Activated B cell treated with CpG ODN at 0.5 μM for 24 hours (primary cell): ENCODE results near the gene DUSP8. TPM values are rescaled to one million over a fixed set of nuclear protein-coding genes. Genes with fewer than 3 reads are reported as not detected.

ENCODE experiments used
- ATAC-seq: fragments of 200-7000 bp; cut with Tn5 transposase; one replicate; pipeline ENCODE4 v1.10.0; 2021; ENCODE audit warnings: low read depth, mild to moderate bottlenecking, moderate library complexity
- CTCF ChIA-PET: fragments of 350-600 bp; sonication (Branson Sonifier 250); formaldehyde crosslinking; loops from one replicate; lab custom pipeline; 2021; ENCODE audit warnings: antibody characterized with exemption; lab: Charles Lee
- POLR2A ChIA-PET: fragments of 350-600 bp; sonication (Branson Sonifier 250); formaldehyde crosslinking; loops from one replicate; lab custom pipeline; 2021; ENCODE audit warnings: antibody characterized with exemption; lab: Charles Lee
- DNase-seq: peaks from one replicate; pipeline ENCODE4 v3.0.0; 2022
- H3K27ac Mint-ChIP-seq: one replicate; pipeline ENCODE4 v1.8.0; 2020; ENCODE audit warnings: mixed read lengths
- H3K27me3 Mint-ChIP-seq: one replicate; pipeline ENCODE4 v1.8.0; 2021; ENCODE audit warnings: mixed read lengths
- H3K36me3 Mint-ChIP-seq: one replicate; pipeline ENCODE4 v1.8.0; 2021; ENCODE audit warnings: low read depth, mixed read lengths
- H3K4me1 Mint-ChIP-seq: one replicate; pipeline ENCODE4 v1.8.0; 2021; ENCODE audit warnings: mixed read lengths
- H3K4me3 Mint-ChIP-seq: one replicate; pipeline ENCODE4 v1.8.0; 2020; ENCODE audit warnings: mild to moderate bottlenecking, mixed read lengths
- H3K9me3 Mint-ChIP-seq: one replicate; pipeline ENCODE4 v1.8.0; 2020; ENCODE audit warnings: mixed read lengths
- intact Hi-C: fragments of 100-400 bp; cut with micrococcal nuclease; formaldehyde crosslinking; loops from one replicate; pipeline ENCODE4 v1.15.1; 2024
- total RNA-seq: library from RNA; stranded (reverse); gene quantifications from 2 replicates; pipeline ENCODE4 v1.2.3, GENCODE V29; 2022
- TF ChIP-seq, protein P1 (sequence below): fragments of 200-600 bp; IDR thresholded peaks from one replicate; pipeline ENCODE4 v1.8.0; 2022; ENCODE audit warnings: antibody characterized with exemption, mild to moderate bottlenecking

DUSP8 gene
- total RNA-seq, 1 donor from 2014 or later, result 1.3 TPM

DNA sequence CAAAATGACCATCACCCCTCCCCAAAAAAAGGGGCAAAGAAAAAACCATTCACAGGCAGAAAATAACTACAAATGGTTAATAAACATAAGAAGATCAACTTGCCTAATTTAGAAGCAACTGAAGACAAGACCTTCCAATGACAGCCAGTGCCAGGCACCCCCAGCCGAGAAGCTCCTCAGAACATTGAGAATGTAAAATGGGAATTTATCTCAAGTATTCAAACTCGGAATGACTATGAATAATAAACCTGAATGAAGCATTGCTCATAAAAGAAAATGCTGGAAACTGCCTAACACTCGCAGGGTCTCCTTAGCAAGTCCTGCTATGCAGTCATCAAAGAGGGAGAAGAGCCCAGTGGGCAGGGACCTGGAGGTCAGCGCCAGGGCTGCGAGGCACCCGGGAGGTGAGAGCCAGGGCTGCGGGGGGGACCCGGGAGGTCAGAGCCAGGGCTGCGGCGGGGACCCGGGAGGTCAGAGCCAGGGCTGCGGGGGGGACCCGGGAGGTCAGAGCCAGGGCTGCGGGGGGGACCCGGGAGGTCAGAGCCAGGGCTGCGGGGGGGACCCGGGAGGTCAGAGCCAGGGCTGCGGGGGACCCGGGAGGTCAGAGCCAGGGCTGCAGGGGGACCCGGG is 62.3 kb downstream of the DUSP8 start:
- Mint-ChIP-seq H3K27me3 (no peaks in the 10 kb centered on the region), H3K4me3 (no peak overlapping the region), H3K9me3 (no peaks in the 10 kb centered on the region), H3K4me1 (peaks cover 43% of the 10 kb centered on the region), H3K27ac (no peak overlapping the region), H3K36me3 (peaks cover 10% of the 10 kb centered on the region)
- DNase-seq, result no peak
- no peak for ATAC-seq
- ChIA-PET POLR2A (no interaction called here), CTCF (no interaction called here)
- TF ChIP-seq, protein P1, sequence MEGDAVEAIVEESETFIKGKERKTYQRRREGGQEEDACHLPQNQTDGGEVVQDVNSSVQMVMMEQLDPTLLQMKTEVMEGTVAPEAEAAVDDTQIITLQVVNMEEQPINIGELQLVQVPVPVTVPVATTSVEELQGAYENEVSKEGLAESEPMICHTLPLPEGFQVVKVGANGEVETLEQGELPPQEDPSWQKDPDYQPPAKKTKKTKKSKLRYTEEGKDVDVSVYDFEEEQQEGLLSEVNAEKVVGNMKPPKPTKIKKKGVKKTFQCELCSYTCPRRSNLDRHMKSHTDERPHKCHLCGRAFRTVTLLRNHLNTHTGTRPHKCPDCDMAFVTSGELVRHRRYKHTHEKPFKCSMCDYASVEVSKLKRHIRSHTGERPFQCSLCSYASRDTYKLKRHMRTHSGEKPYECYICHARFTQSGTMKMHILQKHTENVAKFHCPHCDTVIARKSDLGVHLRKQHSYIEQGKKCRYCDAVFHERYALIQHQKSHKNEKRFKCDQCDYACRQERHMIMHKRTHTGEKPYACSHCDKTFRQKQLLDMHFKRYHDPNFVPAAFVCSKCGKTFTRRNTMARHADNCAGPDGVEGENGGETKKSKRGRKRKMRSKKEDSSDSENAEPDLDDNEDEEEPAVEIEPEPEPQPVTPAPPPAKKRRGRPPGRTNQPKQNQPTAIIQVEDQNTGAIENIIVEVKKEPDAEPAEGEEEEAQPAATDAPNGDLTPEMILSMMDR, result no peak
- intact Hi-C loops, result no loop called here

DNA sequence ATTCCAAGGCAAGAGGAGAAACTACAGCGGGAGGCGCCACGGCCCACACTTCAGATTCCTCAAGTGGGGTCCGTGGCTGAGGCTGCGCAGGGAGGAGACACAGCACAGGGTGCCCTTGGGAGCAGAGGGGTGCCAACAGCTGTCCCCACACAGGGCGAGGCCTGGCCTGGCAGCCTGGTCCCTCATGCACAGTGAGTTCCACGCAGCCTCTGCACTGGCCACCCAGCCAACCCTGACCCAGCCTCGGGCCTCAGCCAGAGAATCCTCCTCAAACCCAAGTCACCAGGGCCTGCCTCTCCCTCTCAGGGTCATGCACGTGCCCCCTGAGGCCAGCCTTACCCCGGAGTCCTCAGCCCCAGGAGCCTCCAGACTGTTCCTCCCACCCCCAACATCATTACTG is 63.1 kb downstream of the DUSP8 start:
- no peak for ATAC-seq

DNA sequence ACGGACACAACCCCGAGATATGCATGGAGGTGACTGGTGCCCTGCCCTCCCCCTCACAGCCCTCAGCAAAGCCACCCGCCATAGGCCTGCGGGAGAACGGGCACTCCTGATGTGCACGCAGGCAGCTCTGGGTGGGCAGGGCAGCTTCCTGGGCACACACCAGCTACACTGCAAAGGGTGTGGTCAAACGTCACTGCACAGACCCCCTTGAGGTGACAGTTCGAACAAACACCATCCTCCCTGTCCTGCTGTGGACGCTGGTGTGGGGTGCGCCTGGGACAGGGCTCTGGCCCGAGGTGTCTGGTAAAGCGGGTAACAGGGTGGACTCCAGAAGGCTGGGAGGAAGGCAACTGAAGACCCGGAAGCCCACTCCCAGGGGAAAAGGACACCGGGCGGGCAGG is 63.6 kb downstream of the DUSP8 start:
- intact Hi-C loops, result no loop called here
- Mint-ChIP-seq H3K27me3 (no peaks in the 10 kb centered on the region), H3K36me3 (peaks cover 9% of the 10 kb centered on the region), H3K4me3 (no peak overlapping the region), H3K4me1 (peaks cover 41% of the 10 kb centered on the region), H3K9me3 (no peaks in the 10 kb centered on the region), H3K27ac (no peak overlapping the region)
- DNase-seq (no peak), ATAC-seq (no peak)
- ChIA-PET CTCF (no interaction called here), POLR2A (no interaction called here)
- TF ChIP-seq, protein P1, result no peak

More for the DNA sequence above, 63.1 kb downstream of the DUSP8 start:
- no peak for DNase-seq
- ChIA-PET POLR2A (no interaction called here), CTCF (no interaction called here)
- H3K27me3 Mint-ChIP-seq, result no peaks in the 10 kb centered on the region
- H3K4me3 Mint-ChIP-seq, result no peak overlapping the region
- no peaks in the 10 kb centered on the region for H3K9me3 Mint-ChIP-seq
- intact Hi-C loops, result no loop called here
- H3K27ac Mint-ChIP-seq, result no peak overlapping the region
- TF ChIP-seq, protein P1, result no peak
- peaks cover 43% of the 10 kb centered on the region for H3K4me1 Mint-ChIP-seq
- H3K36me3 Mint-ChIP-seq, result peaks cover 8% of the 10 kb centered on the region

DNA sequence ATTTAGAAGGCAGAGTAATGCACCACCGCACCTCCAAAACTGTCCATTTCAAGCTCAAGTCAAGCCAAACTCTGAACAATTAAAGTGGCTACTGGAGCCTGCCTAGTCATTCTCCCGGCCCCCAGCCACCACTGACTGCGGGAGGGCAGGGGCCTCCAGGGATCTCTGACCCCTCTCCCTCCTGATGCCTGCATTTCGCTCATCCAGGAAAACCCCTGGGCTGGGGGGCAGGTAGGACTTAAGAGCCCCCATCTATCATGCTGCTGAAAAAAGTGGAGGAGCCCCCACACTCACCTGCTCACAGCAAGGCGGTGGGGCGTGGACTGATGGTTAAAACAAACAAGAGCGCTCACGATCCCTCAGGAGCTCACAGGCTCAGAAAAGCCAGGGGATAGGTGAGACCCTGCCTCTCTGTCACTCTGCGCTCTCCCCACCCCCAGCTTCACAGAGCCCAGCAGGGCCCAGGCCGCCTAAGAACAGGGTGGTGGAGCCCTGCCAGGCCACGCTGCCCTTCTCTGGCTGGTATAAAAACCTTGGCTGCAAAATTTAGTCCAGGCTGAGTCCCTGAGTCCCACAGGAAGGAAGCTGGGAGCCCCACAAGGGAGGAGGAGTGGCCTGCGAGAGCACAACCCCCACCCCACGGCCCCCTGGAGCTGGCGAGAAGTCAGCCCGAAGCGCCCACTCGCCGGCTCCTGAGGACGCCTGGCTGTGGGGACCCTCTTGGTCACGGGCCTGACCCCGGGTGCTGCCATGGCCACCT is 64.5 kb downstream of the DUSP8 start:
- CTCF ChIA-PET, result no interaction called here

DNA sequence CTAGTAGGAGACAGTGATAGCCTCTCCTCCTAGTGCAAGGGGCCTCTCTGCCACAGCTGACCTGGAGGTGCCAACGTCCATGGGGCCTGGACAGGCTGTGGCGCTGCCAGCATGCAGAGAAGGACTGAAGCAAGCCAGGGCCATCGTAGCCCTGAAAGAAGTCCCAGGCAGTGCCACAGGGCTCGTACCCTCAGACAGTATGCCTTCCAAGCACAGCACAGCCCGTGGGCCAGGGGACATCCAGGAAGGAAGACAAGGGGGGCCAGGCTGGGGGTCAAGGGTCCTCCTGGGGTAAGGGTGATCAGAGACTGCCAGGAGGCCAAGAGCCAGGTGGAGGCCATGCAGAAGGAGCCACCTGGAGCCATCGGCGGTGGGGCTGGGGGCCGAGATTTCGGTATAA is 65.1 kb downstream of the DUSP8 start:
- H3K27me3 Mint-ChIP-seq, result no peaks in the 10 kb centered on the region
- no peak overlapping the region for H3K27ac Mint-ChIP-seq
- no peak overlapping the region for H3K4me3 Mint-ChIP-seq
- peaks cover 10% of the 10 kb centered on the region for H3K36me3 Mint-ChIP-seq
- DNase-seq (no peak), ATAC-seq (no peak)
- H3K9me3 Mint-ChIP-seq, result no peaks in the 10 kb centered on the region
- TF ChIP-seq, protein P1, result no peak
- POLR2A ChIA-PET, result no interaction called here
- peaks cover 33% of the 10 kb centered on the region for H3K4me1 Mint-ChIP-seq
- CTCF ChIA-PET, result no interaction called here
- intact Hi-C loops, result no loop called here

More for the DNA sequence above, 64.5 kb downstream of the DUSP8 start:
- no peak for ATAC-seq
- TF ChIP-seq, protein P1, result no peak
- Mint-ChIP-seq H3K4me3 (no peak overlapping the region), H3K36me3 (peaks cover 9% of the 10 kb centered on the region), H3K9me3 (no peaks in the 10 kb centered on the region), H3K27ac (no peak overlapping the region), H3K27me3 (no peaks in the 10 kb centered on the region), H3K4me1 (peaks cover 37% of the 10 kb centered on the region)
- intact Hi-C loops, result no loop called here
- DNase-seq, result no peak
- POLR2A ChIA-PET, result interaction anchor here (0.7 kb wide), 1 partner anchor 110 kb away, joined by 3 read pairs; no protein-coding TSS in a partner anchor
